ENCODE measurements around the gene NMT2.

NMT2 gene

GRCh38 chr10:15059914-15060313 is 108.6 kb downstream of the NMT2 start:
- no peak overlapping the region for H3K9ac ChIP-seq
- no peak overlapping the region for H2AFZ ChIP-seq (ENCODE audit: low read depth)
- no peaks in the 10 kb centered on the region for H3K36me3 ChIP-seq (ENCODE audit: insufficient read depth)
- no peaks in the 10 kb centered on the region for H3K4me1 ChIP-seq (ENCODE audit: low read depth, poor library complexity, severe bottlenecking)
- no peaks in the 10 kb centered on the region for H3K79me2 ChIP-seq (ENCODE audit: insufficient read depth, low read depth)
- H3K27me3 ChIP-seq (ENCODE audit: insufficient read depth, low read depth), result no peaks in the 10 kb centered on the region
- H3K27ac ChIP-seq, result no peak overlapping the region
- H3K4me3 ChIP-seq (IDR thresholded peaks at IDR 0.05; ENCODE audit: insufficient read depth, low read depth, low read length), result no peak overlapping the region
- H4K20me1 ChIP-seq (ENCODE audit: insufficient read depth), result no peaks in the 10 kb centered on the region
- TF ChIP-seq CTCF (conservative IDR thresholded peaks at IDR 0.05; ENCODE audit: low read depth, low read length), result no peak
- no peak overlapping the region for H3K4me2 ChIP-seq

DNA sequence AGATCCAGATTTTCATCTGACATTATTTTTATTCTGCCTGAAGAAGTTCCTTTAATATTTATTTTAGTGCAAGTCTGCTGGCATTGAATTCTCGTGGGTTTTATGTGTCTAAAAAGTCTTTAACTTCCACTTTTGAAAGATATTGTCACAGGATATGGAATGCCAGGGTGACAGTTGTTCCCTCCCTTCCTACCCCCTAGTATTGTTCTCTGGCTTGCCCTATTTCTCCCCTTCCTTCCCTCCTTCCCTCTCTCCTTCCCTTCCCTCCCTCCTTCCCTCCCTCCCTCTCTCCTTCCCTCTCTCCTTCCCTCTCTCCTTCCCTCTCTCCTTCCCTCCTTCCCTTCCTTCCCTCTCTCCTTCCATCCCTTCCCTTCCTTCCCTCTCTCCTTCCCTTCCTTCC is 109.8 kb downstream of the NMT2 start:
- Histone ChIP-seq H3K36me3 (ENCODE audit: insufficient read depth) (no peaks in the 10 kb centered on the region), H3K4me2 (no peak overlapping the region), H3K4me1 (ENCODE audit: low read depth, poor library complexity, severe bottlenecking) (no peaks in the 10 kb centered on the region), H4K20me1 (ENCODE audit: insufficient read depth) (no peaks in the 10 kb centered on the region), H3K27ac (no peak overlapping the region), H3K9ac (no peak overlapping the region), H3K79me2 (ENCODE audit: insufficient read depth, low read depth) (no peaks in the 10 kb centered on the region), H3K4me3 (IDR thresholded peaks at IDR 0.05; ENCODE audit: insufficient read depth, low read depth, low read length) (no peak overlapping the region), H2AFZ (ENCODE audit: low read depth) (no peak overlapping the region), H3K27me3 (ENCODE audit: insufficient read depth, low read depth) (no peaks in the 10 kb centered on the region)
- TF ChIP-seq CTCF (conservative IDR thresholded peaks at IDR 0.05; ENCODE audit: low read depth, low read length), result no peak
